ENCODE data around the gene DDX54. TPM values are rescaled to one million over a fixed set of nuclear protein-coding genes. Genes with fewer than 3 reads are reported as not detected.

DDX54 gene
- total RNA-seq, 1 donor from 2014 or later, result 49.1 TPM

DNA sequence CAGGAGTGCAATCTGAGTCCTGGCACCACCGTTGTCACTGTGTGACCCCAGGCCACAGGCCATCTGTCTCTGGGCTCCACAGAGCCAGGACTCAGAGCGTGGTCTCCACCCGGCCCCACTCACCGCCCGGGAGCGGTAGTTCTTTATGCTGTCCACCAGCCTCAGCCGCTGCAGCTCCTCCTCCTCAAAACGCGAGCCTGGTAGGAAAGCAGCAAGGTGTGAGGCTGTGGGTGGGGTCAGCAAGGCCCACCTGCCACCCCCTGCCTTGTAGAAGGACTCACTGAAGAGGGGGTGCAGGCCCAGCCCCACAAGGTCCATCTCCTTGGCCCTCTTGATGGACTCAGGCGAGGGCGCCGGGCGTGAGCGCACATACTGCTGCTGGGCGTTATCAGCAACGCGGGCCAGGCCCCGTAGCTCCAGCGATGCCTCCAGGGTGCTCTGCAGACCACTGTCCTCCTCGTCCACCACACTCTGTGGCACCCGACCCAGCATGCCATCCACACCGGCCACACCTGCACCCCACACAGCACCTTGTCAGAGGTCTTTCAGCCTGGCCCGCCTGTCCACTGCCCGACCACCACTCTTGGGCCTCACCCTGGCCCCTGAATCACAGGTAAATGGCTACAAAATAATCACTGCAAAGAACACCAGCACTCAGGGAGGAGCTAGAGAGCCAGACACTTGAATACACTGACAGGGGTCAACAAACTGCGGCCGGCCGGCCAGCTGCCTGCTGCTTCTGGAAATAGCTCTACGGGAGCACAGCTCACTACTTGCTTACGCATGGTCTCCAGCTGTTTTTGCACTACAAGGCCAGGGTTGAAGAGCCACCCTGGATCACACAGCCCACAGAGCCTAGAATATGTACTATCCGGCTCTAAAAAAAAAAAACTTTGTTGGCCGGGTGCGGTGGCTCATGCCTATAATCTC is 19.5 kb downstream of the DDX54 start:
- no peak for DNase-seq (ENCODE audit: low read depth, low spot score)

DNA sequence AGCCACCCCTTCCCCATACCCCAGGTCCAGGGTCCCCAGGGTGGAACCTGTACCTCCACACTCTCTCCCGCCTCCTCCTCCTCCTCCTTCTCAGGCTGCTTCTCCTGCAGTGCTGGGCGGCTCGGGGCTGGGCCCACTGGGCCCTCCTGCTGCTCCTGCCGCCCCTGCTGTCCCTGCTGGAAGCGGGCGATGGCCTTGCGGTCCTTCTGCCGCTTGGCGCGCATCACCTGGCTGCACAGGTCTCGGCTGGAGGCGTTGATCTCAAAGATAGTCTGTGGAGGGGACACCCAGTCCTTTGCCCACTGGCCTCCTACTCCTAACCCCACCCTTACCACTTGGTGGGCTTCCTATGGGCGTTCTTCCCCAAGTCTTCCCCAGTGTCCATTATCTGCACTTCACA is 21.3 kb downstream of the DDX54 start:
- DNase-seq (ENCODE audit: low read depth, low spot score), result no peak

DNA sequence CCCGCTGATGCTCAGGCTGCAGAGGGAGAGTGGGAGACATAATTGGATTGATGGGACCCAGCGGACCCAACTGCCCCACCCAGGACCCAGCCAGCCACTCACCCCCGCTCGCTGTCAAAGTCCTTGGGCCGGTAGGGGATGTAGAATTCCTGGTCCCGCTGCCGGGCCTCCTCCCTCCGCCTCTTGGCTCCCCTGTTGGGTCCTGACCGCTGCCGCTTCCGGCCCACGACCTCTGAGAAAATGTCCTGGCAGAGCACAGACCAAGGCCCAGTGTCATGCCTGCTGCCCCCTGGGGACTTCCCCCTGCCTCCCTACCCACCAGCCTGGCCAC is 22.3 kb downstream of the DDX54 start:
- no peak for DNase-seq (ENCODE audit: low read depth, low spot score)

DNA sequence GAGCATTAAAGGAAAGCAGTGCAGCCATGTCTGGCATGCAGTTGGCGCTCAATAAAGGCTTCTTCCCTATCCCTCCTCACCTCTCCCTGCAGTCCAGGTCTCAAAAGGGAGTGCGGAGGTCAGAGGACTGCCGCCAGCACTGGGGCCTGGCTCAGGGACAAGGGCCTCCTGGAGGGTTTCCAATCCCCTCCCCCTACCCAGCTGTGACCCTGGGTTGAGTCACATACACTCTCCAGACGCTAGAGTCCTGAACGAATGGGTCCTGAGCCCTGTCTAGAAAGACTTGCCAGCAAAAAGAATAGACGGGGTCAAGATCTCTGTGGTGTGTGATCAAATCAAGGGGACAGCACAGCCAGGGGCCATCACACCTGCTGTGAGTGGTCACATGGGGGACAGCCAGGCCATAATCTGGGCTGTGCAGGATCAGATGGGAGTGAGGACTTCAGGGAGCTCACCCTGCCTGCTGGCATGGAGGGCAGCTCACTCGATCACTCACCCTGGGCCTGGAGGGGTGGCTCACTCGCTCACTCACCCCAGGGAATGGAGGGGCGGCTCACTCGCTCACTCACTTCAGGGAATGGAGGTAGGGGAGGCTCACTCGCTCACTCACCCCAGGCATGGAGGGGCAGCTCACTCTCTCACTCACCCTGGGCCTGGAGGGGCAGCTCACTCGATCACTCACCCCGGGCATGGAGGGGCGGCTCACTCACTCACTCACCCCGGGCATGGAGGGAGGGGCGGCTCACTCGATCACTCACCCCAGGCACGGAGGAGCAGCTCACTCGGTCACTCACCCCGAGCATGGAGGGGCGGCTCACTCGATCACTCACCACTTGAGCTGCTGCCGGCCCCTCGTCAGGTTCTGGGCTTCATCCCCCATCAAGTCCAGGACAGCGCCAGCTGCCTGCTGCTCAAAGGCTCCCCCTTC is 22.9 kb downstream of the DDX54 start:
- no peak for DNase-seq (ENCODE audit: low read depth, low spot score)

DNA sequence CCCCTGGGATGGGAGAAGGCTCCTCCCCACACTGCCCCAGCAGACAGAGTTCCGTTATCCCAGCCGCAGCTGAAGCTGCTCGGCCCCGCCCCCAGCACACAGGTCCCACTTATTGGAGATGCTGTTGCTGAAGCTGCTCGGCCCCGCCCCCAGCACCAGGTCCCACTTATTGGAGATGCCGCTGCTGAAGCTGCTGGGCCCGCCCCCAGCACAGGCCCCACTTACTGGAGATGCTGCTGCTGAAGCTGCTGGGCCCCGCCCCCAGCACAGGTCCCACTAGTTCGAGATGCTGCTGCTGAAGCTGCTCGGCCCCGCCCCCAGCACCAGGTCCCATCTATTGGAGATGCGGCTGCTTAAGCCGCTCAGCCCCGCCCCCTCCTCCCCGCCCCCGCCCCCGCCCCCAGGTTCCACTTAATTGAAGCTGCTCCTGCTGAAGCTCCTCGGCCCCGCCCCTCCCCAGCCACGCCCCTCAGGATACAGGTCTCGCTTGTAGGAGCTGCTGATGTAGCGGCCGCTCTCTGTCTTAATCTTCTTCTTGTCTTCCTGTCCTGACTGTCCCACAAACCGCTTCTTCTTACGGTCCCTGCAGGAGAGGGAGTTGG is 23.8 kb downstream of the DDX54 start:
- no peak for DNase-seq (ENCODE audit: low read depth, low spot score)

DNA sequence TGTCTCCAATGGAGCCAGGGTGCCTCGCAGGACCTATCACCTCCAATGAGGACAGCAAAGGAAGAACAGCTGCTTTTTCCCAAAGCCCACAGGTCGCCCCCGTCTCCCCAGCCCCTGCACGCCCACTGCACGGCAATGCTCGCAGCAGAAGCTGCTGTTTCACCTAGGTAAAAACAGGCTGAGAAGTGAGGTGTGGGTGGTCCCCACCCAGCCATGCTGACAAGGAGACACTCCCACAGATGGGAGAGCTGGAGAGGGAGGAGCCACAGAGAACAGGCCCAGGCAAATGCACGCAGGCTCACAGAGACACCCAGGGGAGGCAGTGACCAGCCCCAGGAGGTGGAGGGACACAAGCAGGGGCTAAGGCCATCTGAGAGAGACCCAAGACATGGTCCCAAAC is 25.3 kb downstream of the DDX54 start:
- DNase-seq (ENCODE audit: low read depth, low spot score), result no peak

DNA sequence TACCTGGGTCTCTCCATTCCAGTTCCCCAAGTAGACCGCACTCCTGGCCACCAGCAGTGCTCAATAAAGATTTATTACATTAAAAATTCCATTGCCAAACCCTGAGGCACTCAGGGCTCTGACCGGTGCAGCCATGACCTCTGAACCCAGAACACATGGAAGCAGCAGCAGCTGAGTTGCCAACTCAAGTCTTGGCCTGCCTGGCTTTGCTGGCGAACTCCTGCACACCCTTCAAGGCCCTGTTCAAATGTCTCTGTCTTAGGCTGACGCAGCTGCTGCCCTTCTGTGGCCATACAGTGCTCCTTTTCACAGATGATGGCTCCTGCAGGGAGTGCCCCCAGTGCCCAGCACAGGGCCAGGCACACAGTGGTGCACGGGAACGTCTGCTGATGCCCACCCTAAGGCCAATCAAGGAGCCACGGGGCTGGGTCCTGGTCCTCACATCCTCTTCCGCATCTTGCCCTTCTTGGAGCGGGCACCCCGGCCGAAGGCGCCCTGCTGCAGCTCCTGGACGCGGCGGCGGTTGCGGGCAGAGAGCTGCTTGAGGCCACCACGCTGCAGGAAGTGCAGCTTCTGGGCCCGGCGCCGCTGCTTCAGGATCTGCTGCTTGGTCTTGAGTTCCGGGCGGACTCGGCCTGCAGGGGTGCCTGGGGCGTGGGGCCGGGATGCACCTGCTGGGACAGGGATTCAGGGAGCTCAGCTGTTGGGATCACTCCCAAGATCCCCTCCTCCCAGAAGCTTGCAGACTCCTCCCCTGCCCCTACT is 26.7 kb downstream of the DDX54 start:
- DNase-seq (ENCODE audit: low read depth, low spot score), result no peak

DNA sequence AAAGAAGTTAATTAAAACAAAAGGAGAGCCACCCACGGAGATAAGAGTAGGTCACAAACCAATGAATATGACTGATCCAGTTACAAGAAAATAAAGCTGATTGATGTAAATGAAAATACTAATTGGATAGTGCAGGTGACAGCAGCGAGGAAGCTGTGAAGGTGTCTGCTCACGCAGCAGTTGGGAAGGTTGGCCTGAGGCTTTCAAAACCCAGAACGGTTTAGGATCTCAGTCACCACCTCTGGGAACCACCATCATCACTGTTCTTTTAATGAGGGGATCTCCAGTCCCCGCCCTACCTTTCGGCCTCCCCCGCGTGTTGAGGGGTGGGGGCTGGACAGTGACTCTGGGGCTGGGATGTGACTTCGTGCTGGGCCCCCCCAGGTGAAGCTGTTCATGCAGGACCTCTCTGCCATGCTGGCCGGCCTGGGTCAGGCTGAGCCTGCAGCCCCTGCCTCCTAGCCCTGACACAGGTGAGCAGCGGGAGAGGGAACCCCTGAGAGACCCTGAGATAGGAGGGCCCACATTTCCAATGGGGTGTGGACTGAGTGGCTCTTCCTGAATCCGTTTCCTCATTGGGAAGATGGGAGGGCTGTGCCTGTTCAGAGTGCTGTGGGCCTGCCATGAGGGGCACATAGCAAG is 27.9 kb downstream of the DDX54 start:
- no peak for DNase-seq (ENCODE audit: low read depth, low spot score)

DNA sequence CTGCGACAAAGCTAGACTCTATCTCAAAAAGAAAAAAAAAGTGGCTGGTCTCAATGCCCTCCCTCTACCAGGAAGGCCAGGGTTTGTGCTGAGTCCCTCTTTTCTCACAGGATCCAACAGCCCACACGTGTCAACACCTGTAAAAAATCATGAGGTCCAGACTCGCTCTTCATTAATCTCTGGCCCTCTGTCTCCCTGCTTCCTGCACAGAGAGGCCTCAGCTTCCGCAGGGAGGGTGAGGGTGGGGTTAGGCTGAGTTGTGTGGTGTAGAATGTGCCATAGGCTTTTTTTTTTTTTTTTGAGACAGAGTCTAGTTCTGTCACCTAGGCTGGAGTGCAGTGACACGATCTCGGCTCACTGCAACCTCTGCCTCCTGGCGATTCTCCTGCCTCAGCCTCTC is 29.6 kb downstream of the DDX54 start:
- DNase-seq (ENCODE audit: low read depth, low spot score), result no peak

DNA sequence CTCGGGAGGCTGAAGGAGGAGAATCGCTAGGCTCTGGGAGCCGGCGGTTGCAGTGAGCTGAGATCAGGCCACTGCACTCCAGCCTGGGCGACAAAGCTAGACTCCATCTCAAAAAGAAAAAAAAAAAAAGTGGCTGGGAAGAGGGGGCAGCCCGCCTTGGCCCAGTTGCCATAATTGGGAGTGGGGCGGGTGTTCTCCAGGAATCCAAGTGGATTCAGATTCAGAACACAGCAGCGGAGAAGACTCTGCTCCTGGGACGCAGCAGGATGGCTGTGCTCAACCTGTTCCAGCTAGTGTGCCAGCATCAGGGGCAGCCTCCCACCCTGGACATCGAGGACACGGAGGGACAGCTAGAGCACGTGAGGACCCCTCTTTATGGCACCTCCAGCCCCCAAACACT is 30.2 kb downstream of the DDX54 start:
- no peak for DNase-seq (ENCODE audit: low read depth, low spot score)

DNA sequence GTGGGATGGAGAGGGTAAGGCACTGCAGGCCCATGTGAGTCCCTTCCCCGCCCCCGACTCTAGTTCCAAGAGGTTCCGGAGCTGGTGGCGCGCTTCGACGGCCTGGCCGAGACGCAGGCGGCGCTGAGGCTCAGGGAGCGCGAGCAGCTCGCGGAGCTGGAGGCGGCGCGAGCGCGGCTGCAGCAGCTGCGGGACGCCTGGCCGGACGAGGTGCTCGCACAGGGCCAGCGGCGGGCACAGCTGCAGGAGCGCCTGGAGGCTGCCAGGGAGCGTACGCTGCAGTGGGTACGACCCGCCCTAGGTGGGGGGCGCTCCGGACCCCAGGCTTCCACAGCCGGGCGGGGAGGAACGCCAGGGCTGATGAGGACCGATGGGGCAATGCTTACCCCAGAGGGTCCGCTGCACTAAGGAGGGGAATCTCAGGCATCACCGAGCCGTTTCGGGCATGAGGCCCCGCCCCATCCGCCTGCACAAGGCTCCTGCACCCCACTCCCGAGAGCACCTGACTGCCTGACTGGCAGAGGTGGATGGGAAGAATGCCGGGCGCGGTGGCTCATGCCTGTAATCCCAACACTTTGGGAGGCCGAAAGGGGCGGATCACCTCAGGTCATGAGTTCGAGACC is 30.8 kb downstream of the DDX54 start:
- no peak for DNase-seq (ENCODE audit: low read depth, low spot score)

DNA sequence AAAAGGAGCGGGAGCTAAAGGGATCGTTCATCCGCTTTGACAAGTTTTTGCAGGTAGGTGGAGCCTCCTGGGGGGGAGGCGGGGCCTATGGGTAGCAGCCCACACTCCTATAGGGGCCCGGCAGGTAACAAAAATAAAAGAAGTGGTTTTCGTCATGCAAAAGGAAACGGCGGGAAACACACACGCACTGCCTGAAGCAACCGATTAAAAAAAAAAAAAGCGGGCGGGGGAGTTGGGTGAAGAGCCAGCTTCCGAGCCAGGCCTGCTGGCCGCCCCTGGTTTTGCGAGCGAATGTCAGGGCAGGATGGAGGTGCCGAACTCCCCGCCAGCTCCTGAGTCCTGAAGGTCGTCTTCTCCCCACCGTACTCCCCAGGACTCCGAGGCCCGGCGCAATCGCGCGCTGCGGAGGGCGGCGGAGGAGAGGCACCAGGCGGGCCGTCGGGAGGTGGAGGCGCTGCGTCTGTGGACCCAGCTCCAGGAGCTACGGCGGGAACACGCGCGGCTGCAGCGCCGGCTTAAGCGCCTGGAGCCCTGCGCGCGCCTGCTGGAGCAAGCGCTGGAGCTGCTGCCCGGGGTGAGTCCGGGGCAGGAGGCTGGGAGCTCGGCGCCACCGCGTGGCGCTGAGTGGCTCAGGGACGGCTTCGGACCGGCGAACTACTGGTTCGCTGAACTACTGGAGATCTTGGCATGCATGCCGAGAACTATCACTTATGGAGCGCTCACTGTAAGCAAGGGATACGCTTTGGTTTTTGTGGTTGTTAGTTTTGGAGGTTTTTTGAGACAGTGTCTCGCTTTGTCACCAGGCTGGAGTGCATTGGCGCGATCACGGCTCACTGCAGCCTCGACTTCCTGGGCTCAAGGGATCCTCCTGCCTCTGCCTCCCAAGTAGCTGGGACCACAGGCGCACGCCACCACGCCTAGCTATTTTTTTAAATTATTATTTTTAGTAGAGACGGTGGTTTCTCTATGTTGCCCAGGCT is 32.2 kb downstream of the DDX54 start:
- DNase-seq (ENCODE audit: low read depth, low spot score), result peak; percentile 20

DNA sequence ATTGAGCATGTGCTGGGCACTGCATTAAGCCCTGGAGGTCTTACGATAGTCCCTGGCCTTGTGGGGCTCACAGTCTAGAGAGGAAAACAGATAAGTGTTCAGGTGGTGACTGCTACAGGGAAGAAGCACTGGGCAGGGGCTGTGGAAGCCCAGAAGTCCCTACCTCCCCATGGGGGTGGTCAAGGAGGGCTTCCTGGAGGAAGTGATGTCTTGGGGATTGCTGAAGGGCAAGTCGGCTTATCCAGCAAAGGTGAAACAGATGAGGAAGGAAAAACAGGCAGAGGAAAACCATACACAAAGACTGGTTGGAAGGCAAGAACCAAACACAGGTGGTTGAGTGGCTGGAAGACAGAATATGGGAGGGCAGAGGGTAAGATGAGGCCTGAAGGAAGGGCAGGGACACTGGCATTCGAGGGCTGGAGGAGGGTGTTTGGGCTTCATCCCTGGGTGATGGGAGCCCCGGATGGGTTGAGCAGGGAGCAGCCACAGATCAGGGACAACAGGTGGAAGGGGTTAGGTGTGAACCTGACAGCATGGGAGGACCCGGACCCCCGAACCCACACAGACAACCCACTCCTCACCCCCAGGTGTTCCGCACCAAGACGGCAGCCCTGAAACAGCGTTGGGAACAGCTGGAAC is 33.0 kb downstream of the DDX54 start:
- no peak for DNase-seq (ENCODE audit: low read depth, low spot score)

DNA sequence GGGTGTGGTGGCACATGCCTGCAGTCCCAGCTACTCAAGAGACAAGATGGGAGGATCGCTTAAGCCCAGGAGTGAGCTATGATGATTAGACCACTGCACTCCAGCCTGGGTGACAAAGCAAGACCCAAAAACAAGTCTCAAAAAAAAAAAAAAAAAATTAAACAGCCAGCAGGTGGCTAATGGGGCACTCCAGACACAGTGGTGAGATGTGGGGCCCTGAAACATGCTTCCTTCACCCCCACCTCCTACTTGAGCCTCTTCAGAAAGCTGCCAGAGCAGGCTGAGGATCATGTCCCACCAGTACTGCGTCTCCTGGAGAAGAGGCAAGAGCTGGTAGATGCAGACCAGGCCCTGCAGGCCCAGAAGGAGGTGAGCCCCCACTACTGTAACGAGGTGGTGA is 33.6 kb downstream of the DDX54 start:
- DNase-seq (ENCODE audit: low read depth, low spot score), result no peak

DNA sequence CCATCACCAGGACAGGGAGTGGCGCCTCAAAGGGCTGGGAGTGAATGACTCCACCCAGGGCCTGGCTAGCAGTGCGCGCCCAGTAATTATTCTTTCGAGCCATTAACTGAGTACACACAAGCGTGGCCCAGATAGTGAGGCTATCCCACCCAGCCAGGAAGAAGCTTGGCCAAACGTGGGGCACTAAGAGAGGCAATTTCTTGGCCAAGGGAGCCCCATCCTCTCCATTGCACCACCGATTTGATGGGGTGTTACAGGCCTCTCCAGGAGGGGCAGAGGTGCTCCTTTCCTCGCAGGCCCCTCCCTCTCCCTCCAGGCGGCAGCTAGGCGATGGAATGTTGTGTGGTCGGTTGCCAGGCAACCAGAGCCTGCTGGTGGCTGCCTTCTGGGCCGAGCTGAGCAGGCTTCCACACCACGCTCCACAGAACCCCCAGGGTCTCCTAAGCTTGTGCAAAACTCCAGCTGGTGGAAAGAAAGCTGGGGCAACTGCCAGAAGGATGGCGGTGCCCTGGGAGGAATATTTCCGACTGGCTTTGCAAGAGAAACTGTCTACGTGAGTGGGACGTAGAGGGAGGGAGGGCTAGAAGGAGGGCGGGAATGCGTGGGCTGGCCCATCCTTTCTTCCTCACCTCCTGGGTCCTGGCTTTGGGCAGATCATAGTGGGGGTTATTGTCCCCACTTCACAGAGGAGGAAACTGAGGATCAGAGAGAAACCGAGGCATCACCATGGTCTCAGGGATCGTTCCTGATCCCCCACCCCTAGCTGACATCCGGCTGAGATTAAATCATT is 35.7 kb downstream of the DDX54 start, which contains the start of gene CFAP73:
Gene CFAP73 (plus strand): TSS at position 364 of the 790 bp plus-strand sequence. CDS start 134 bp downstream, at position 498.
- no peak for DNase-seq (ENCODE audit: low read depth, low spot score)

DNA sequence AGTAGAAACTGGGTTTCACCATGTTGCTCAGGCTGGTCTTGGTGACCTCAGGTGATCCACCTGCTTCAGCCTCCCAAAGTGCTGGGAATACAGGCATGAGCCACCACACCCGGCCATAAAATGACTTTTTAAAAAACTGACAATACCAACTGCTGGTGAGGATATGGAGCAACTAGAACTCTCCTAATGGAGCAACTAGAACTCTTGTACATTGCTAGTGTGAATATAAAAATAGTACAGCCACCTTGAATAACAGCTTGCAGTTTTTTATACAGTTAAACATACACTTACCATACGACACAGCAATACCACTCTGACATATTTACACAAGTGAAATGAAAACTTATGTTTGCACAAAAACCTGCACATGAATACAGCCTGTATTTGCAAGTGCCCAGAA is 38.3 kb downstream of the DDX54 start:
- DNase-seq (ENCODE audit: low read depth, low spot score), result no peak

DNA sequence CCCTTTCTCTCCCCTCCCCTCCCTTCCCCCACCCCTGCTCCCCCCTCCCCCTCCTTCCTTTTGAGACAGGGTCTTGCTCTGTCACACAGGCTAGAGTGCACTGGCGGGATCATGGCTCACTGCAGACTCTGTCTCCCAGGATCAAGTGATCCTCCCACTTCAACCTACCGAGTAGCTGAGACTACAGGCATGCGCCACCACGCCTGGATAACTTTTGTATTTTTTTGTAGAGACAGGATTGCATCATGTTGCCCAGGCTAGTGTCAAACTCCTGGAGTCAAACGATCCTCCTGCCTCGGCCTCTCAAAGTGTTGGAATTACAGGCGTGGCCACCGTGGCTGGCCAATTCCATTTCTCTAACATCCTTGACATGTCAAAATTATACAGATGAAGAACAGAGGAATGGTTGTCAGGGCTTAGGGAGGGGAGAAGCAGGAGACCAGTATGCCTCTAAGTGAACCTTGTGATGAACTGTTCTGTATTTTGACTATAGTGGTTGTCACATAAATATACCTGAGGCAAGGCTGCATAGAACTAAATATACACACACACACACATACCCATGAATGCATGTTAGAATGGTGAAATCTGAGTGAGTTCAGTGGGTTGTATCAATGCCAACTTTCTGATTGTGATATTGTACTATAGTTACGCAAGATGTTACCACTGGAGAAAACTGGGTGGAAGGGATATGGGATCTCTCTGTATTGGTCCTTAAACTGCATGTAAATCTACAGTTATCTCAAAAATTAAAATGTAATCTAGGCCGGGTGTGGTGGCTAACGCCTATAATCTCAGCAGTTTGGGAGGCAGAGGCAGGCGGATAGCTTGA is 39.3 kb downstream of the DDX54 start:
- no peak for DNase-seq (ENCODE audit: low read depth, low spot score)
